Neutrophil (primary cell): ENCODE data around the gene TBX5.

Experiments used
- H3K27ac ChIP-seq: fragments of 200-600 bp; sonication (generic); 2 replicates; pipeline ENCODE4 v1.5.1; 2016; ENCODE audit warnings: mild to moderate bottlenecking, moderate library complexity
- H3K27me3 ChIP-seq: fragments of 200-600 bp; sonication (generic); 2 replicates; pipeline ENCODE4 v1.6.0; 2016; ENCODE audit warnings: mild to moderate bottlenecking
- H3K36me3 ChIP-seq: fragments of 200-600 bp; sonication (generic); 2 replicates; pipeline ENCODE4 v1.5.1; 2017
- H3K4me1 ChIP-seq, 2 experiments: fragments of 200-600 bp in 1 of 2; sonication (generic) in 1 of 2; 1 replicate in 1 of 2; 2 replicates in 1 of 2; pipeline versions ENCODE4 v1.5.1 to v1.6.1; 2013 to 2016; ENCODE audit warnings: low read depth in 1 of 2, low read length in 1 of 2, mild to moderate bottlenecking in 1 of 2, moderate library complexity in 1 of 2; ENCODE audit not compliant: control insufficient read depth in 1 of 2, insufficient read depth in 1 of 2
- H3K4me3 ChIP-seq, 2 experiments: fragments of 200-600 bp in 1 of 2; sonication (generic) in 1 of 2; 1 replicate in 1 of 2; 2 replicates in 1 of 2; pipeline ENCODE4 v1.5.1; 2013 to 2016; ENCODE audit warnings: low read depth in 1 of 2, low read length in 1 of 2, mild to moderate bottlenecking in 1 of 2, moderate library complexity in 1 of 2
- H3K9me3 ChIP-seq: fragments of 200-600 bp; sonication (generic); 2 replicates; pipeline ENCODE4 v1.5.1; 2016
- TF ChIP-seq, protein P1 (sequence below): fragments of 200-600 bp; sonication (generic); IDR thresholded peaks from 2 replicates; pipeline ENCODE4 v1.5.1; 2016; ENCODE audit warnings: antibody characterized with exemption

Gene TBX5

DNA sequence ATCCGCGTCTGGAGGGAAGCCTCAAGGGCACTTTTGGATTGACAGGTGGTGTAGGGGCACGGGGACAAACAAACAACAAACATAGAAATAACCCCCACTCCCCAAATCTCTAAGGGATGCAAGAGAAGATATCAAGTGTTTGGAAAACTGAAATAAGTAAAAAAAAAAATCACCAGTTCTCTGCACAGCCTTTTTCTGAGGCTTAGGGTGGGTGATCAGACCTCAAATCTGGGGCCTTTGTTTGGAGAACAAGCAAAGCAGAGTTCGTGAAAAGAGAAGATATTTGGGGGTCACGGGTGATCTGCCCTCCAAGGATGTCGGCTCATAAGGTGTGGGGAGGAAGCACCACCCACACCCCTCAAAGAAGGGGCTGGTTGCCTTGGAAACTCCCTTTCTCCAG lies 10.7 kb downstream of the TBX5 start:
- no peaks in the 10 kb centered on the region for H3K4me1 ChIP-seq
- peaks cover 100% of the 10 kb centered on the region for H3K27me3 ChIP-seq
- no peak overlapping the region for H3K4me3 ChIP-seq
- H3K36me3 ChIP-seq, result no peaks in the 10 kb centered on the region
- no peaks in the 10 kb centered on the region for H3K9me3 ChIP-seq
- TF ChIP-seq, protein P1, sequence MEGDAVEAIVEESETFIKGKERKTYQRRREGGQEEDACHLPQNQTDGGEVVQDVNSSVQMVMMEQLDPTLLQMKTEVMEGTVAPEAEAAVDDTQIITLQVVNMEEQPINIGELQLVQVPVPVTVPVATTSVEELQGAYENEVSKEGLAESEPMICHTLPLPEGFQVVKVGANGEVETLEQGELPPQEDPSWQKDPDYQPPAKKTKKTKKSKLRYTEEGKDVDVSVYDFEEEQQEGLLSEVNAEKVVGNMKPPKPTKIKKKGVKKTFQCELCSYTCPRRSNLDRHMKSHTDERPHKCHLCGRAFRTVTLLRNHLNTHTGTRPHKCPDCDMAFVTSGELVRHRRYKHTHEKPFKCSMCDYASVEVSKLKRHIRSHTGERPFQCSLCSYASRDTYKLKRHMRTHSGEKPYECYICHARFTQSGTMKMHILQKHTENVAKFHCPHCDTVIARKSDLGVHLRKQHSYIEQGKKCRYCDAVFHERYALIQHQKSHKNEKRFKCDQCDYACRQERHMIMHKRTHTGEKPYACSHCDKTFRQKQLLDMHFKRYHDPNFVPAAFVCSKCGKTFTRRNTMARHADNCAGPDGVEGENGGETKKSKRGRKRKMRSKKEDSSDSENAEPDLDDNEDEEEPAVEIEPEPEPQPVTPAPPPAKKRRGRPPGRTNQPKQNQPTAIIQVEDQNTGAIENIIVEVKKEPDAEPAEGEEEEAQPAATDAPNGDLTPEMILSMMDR, result no peak
- H3K27ac ChIP-seq, result no peak overlapping the region

DNA sequence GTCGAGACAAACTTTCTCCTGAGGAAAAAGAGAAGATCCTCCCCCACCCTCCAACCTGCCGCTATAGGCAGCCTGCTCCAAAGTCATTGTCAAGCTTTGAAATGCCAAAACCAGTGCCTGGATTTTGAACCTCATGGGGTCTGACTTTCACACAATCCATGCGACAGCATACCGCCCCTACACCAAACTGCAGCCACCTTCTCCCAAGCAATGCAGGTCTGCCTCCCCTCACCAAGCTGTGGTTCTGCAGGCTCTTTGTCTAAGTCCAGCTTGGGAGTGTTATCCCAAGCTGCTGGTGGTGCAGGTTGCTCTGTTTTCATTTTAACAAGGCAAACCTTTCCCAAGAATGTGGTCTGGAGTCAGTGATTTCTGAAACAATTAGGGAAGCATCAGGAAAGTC lies 12.4 kb downstream of the TBX5 start:
- H3K4me3 ChIP-seq, result no peak overlapping the region
- no peaks in the 10 kb centered on the region for H3K4me1 ChIP-seq
- no peaks in the 10 kb centered on the region for H3K36me3 ChIP-seq
- H3K27ac ChIP-seq, result no peak overlapping the region
- peaks cover 88% of the 10 kb centered on the region for H3K27me3 ChIP-seq
- H3K9me3 ChIP-seq, result no peaks in the 10 kb centered on the region
- TF ChIP-seq, protein P1, result no peak

DNA sequence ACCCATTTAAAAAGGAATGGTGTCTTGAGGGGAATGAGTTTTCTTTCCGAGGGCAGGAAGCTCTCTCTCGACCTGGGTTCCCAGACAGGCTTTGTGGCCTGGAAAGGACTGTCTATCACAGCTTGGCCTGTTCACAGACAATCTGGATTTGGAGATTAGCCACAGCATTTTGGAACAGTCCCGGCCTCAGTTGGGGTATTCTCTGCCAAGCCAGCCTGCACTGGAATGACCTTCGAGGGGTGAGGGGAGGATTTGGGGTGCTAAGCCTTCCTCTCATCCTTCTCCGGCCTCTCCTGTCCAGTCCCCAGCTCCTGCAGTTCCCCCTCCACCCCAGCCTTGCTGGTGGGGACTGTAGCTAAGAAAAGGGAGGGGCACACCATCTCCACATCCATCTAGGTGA lies 13.0 kb downstream of the TBX5 start:
- Histone ChIP-seq H3K27ac (no peak overlapping the region), H3K4me3 (no peak overlapping the region), H3K27me3 (peaks cover 82% of the 10 kb centered on the region), H3K9me3 (no peaks in the 10 kb centered on the region), H3K4me1 (no peaks in the 10 kb centered on the region), H3K36me3 (no peaks in the 10 kb centered on the region)
- TF ChIP-seq, protein P1, result no peak

DNA sequence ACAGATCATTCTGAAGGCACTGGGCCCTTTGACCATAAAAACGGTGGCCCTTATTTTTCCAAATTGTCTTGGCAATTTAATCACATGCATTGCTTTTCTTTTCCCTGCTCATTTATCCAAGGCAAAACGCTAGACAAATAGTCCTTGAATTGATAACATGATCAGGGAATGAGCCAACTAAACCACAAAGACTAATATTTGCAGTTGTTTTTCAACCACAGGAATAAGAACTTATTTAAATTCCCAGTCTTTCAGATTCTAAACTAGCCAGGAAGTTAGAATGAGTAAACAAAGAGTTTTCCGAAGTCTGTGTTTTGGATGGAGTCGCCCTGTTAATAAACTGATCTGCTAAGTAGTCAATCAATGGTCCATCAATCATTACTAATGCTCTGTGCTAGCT lies 14.9 kb downstream of the TBX5 start:
- H3K9me3 ChIP-seq, result no peaks in the 10 kb centered on the region
- no peaks in the 10 kb centered on the region for H3K4me1 ChIP-seq
- no peak overlapping the region for H3K27ac ChIP-seq
- no peak overlapping the region for H3K4me3 ChIP-seq
- H3K27me3 ChIP-seq, result peaks cover 63% of the 10 kb centered on the region
- TF ChIP-seq, protein P1, result no peak
- no peaks in the 10 kb centered on the region for H3K36me3 ChIP-seq

DNA sequence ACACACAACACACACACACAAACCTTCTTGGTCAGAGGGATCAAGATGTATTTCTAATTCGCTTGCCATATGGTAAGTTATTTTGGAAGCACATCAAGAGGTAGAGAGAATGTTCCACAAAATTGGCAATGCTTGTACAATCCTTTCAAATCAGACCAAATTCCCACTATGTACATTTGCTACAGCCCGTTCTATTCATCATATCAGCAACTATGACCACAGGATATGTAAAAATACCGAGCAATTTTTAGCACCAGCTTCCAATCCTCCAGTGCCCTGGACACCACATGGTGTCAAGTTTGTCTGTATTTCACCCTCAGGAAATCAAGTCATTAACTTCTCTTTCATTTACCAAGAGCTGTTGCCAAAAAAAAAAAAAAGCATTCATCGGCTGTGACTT lies 21.2 kb downstream of the TBX5 start:
- no peaks in the 10 kb centered on the region for H3K36me3 ChIP-seq
- TF ChIP-seq, protein P1, result no peak

DNA sequence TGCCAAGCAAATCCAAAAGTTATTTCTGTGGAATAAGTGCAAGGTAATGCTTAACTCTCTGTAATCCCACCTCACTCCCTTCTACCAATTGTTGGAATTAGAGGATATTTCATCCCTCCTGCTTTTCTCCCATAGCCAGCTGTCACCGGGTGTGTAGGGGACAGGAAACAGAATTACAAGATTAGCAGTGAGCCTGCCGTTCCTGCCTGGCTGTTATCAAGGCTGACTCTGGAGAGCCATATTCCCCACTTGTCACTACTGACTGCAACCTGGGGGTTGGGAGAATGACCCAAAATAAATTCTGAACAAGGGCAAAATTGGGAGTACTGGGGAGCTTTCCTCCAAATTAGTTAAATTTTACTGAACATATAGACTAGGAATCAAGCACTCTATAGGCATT lies 24.8 kb downstream of the TBX5 start:
- no peaks in the 10 kb centered on the region for H3K36me3 ChIP-seq
- H3K27me3 ChIP-seq, result peaks cover 6% of the 10 kb centered on the region
- TF ChIP-seq, protein P1, result no peak
- no peaks in the 10 kb centered on the region for H3K9me3 ChIP-seq
- H3K27ac ChIP-seq, result no peak overlapping the region
- H3K4me3 ChIP-seq, result no peak overlapping the region
- no peaks in the 10 kb centered on the region for H3K4me1 ChIP-seq

More for the DNA sequence above, 21.2 kb downstream of the TBX5 start:
- Histone ChIP-seq H3K4me1 (no peaks in the 10 kb centered on the region), H3K27ac (no peak overlapping the region), H3K9me3 (no peaks in the 10 kb centered on the region), H3K4me3 (no peak overlapping the region), H3K27me3 (peaks cover 6% of the 10 kb centered on the region)
